ENCODE data around the gene NEB.

GRCh38 chr2:151664520-151664919 lies 69.8 kb downstream of the NEB start:
- TF ChIP-seq, protein P1, sequence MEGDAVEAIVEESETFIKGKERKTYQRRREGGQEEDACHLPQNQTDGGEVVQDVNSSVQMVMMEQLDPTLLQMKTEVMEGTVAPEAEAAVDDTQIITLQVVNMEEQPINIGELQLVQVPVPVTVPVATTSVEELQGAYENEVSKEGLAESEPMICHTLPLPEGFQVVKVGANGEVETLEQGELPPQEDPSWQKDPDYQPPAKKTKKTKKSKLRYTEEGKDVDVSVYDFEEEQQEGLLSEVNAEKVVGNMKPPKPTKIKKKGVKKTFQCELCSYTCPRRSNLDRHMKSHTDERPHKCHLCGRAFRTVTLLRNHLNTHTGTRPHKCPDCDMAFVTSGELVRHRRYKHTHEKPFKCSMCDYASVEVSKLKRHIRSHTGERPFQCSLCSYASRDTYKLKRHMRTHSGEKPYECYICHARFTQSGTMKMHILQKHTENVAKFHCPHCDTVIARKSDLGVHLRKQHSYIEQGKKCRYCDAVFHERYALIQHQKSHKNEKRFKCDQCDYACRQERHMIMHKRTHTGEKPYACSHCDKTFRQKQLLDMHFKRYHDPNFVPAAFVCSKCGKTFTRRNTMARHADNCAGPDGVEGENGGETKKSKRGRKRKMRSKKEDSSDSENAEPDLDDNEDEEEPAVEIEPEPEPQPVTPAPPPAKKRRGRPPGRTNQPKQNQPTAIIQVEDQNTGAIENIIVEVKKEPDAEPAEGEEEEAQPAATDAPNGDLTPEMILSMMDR (conservative IDR thresholded peaks at IDR 0.05; ENCODE audit: low read depth, low read length), result no peak
- TF ChIP-seq EZH2 (IDR thresholded peaks at IDR 0.05; ENCODE audit: low read length, unreplicated experiment), result no peak
